Measurements from ENCODE around the gene RNF126.

RNF126 gene

DNA sequence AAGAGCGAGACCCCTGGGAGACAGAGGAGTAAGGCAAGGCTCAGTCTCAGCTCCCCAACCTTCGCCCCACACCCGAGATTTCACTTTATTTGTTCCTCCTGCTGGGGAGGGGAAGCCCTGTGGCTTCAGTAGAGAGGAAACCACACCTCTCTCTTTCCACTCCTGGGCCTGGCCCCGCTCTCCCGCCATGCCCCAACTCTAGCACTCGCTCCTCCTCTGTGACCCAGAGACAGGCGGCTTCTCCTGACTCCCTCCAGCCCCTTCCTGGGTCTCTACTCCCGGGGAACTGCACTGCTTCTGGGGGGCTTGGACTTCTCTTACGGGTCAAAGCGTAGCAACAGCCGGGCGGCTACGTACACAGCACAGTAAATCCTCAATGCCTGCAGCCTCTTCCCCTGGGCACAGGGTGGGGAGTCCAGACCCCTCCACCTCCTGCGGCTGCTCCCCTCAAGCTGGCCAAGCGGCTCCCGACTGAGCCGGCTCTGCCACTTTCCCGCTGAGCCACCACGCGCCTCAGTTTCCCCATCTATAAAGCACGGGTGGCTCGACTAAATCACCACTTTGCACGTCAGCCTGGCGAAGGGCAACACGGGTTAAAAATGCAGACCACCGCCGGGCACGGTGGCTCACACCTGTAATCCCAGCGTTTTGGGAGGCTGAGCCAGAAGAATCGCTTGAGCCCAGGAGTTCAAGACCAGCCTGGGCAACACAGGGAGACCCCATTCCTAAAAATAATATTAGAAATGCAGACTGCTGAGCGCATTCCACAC lies 1.4 kb downstream of the RNF126 start:
- Histone ChIP-seq H3K27ac (ENCODE audit: low read depth, low read length, poor library complexity, severe bottlenecking) (peak overlapping the region; percentile 83), H3K4me2 (ENCODE audit: low read length) (peak overlapping the region; percentile 90), H3K4me3 (ENCODE audit: low read depth, low read length, poor library complexity, severe bottlenecking) (peak overlapping the region; percentile 98), H2AFZ (ENCODE audit: low read length) (no peak overlapping the region), H3F3A (ENCODE audit: insufficient read depth, low read length) (no peaks in the 10 kb centered on the region), H3K79me2 (ENCODE audit: insufficient read depth, low read length) (peaks cover 62% of the 10 kb centered on the region), H3K4me1 (ENCODE audit: insufficient read depth, low read length, severe bottlenecking) (peaks cover 61% of the 10 kb centered on the region), H3K36me3 (ENCODE audit: insufficient read depth, low read length) (peaks cover 16% of the 10 kb centered on the region; the same call in 1 of the 2 replicates), H3K9me3 (ENCODE audit: low read length) (no peaks in the 10 kb centered on the region), H3K9me2 (ENCODE audit: low read depth, low read length) (no peaks in the 10 kb centered on the region), H3K9ac (ENCODE audit: low read length) (peak overlapping the region; percentile 95), H4K20me1 (ENCODE audit: insufficient read depth, low read length) (no peaks in the 10 kb centered on the region), H3K27me3 (ENCODE audit: insufficient read depth, low read length) (no peaks in the 10 kb centered on the region)
- TF ChIP-seq EZH2 (IDR thresholded peaks at IDR 0.05; ENCODE audit: borderline replicate concordance, low read length) (no peak), CTCF (IDR thresholded peaks at IDR 0.05; ENCODE audit: low read length) (no peak)

DNA sequence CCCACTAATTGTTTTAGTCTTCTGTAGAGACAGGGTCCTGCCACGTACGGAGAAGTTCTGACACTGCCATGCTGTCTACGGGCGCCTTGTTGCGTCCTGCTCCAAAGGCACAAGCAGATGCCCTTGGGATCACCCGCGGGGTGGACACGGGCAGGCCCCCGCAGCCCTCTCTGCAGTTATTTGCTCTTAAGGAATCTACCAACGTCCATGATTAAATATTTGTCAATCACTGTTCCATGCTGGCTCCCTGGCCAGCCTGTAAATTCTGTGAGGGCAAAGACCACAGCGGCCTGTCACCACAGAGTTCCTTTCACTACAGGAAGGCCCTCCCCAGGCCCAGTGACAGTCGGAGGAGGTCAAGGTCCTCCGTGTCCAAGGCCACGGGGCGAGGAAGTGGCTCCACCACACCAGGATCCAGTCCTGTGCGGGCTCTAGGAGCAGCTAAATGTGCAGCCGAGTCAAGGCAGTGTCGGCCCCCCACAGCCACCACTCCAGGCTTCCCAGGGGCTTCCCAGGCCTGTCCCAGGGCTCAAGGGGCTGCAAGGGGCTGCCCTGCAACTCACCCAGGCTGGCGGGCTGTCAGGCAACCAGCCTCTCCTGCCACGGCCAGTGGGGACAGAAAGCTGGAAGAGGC lies 2.1 kb downstream of the RNF126 start:
- H3K27me3 ChIP-seq (ENCODE audit: insufficient read depth, low read length), result no peaks in the 10 kb centered on the region
- H3K36me3 ChIP-seq (ENCODE audit: insufficient read depth, low read length), result peaks cover 21% of the 10 kb centered on the region; the same call in 1 of the 2 replicates
- H3K4me1 ChIP-seq (ENCODE audit: insufficient read depth, low read length, severe bottlenecking), result peaks cover 61% of the 10 kb centered on the region
- peak overlapping the region; percentile 95 for H3K9ac ChIP-seq (ENCODE audit: low read length)
- peaks cover 69% of the 10 kb centered on the region for H3K79me2 ChIP-seq (ENCODE audit: insufficient read depth, low read length)
- H3K4me3 ChIP-seq (ENCODE audit: low read depth, low read length, poor library complexity, severe bottlenecking), result peak overlapping the region; percentile 98
- H3K9me3 ChIP-seq (ENCODE audit: low read length), result no peaks in the 10 kb centered on the region
- no peak for TF ChIP-seq EZH2 (IDR thresholded peaks at IDR 0.05; ENCODE audit: borderline replicate concordance, low read length)
- TF ChIP-seq CTCF (IDR thresholded peaks at IDR 0.05; ENCODE audit: low read length), result no peak
- H3K4me2 ChIP-seq (ENCODE audit: low read length), result peak overlapping the region; percentile 90
- H3F3A ChIP-seq (ENCODE audit: insufficient read depth, low read length), result no peaks in the 10 kb centered on the region
- no peaks in the 10 kb centered on the region for H4K20me1 ChIP-seq (ENCODE audit: insufficient read depth, low read length)
- no peaks in the 10 kb centered on the region for H3K9me2 ChIP-seq (ENCODE audit: low read depth, low read length)
- no peak overlapping the region for H2AFZ ChIP-seq (ENCODE audit: low read length)
- H3K27ac ChIP-seq (ENCODE audit: low read depth, low read length, poor library complexity, severe bottlenecking), result peak overlapping the region; percentile 83

GRCh38 chr19:658916-659839 lies 3.8 kb downstream of the RNF126 start:
- Histone ChIP-seq H3K79me2 (ENCODE audit: insufficient read depth, low read length) (peaks cover 84% of the 10 kb centered on the region), H3K27me3 (ENCODE audit: insufficient read depth, low read length) (no peaks in the 10 kb centered on the region), H3K9ac (ENCODE audit: low read length) (peak overlapping the region; percentile 41; the same call in 1 of the 2 replicates), H4K20me1 (ENCODE audit: insufficient read depth, low read length) (no peaks in the 10 kb centered on the region), H3K4me2 (ENCODE audit: low read length) (peak overlapping the region; percentile 90), H3K27ac (ENCODE audit: low read depth, low read length, poor library complexity, severe bottlenecking) (peak overlapping the region; percentile 83), H2AFZ (ENCODE audit: low read length) (no peak overlapping the region), H3K4me3 (ENCODE audit: low read depth, low read length, poor library complexity, severe bottlenecking) (peak overlapping the region; percentile 98), H3K9me2 (ENCODE audit: low read depth, low read length) (no peaks in the 10 kb centered on the region), H3K4me1 (ENCODE audit: insufficient read depth, low read length, severe bottlenecking) (peaks cover 50% of the 10 kb centered on the region), H3K36me3 (ENCODE audit: insufficient read depth, low read length) (peaks cover 36% of the 10 kb centered on the region), H3F3A (ENCODE audit: insufficient read depth, low read length) (no peaks in the 10 kb centered on the region), H3K9me3 (ENCODE audit: low read length) (no peaks in the 10 kb centered on the region)
- no peak for TF ChIP-seq EZH2 (IDR thresholded peaks at IDR 0.05; ENCODE audit: borderline replicate concordance, low read length)
- TF ChIP-seq CTCF (IDR thresholded peaks at IDR 0.05; ENCODE audit: low read length), result no peak
